ENCODE results near the gene CCBE1.

DNA sequence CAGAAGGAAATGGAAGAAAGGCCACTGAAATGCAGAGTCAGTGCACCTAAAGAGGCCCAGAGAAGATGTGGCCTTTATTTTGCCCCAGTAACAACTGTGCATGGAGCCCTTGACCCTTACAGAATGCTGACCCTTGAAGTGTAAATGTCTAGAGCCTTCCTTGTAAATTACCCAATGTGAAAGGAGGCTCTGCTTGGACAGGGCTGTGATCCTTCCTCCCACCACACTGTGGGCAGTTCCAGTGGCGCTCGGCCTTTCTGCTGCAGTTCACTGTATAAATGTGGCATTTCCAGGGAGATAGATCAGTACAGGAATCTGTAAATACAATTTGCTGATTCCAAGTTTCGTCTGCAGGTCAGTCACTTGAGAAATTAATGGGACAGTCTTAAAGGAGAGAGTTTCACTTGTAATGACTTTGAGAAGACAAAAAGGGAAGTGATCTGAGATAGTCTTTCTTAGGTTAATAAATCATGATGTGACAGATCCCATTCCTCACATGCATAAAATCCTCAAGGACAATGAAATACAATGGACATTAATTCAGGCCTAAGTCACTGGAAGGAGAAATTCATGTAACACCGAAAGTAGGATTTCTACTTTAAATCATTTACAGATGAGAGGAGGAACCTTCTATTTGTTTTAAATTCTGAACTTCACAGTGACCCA is 204.3 kb downstream of the CCBE1 start:
- TF ChIP-seq, protein P1, sequence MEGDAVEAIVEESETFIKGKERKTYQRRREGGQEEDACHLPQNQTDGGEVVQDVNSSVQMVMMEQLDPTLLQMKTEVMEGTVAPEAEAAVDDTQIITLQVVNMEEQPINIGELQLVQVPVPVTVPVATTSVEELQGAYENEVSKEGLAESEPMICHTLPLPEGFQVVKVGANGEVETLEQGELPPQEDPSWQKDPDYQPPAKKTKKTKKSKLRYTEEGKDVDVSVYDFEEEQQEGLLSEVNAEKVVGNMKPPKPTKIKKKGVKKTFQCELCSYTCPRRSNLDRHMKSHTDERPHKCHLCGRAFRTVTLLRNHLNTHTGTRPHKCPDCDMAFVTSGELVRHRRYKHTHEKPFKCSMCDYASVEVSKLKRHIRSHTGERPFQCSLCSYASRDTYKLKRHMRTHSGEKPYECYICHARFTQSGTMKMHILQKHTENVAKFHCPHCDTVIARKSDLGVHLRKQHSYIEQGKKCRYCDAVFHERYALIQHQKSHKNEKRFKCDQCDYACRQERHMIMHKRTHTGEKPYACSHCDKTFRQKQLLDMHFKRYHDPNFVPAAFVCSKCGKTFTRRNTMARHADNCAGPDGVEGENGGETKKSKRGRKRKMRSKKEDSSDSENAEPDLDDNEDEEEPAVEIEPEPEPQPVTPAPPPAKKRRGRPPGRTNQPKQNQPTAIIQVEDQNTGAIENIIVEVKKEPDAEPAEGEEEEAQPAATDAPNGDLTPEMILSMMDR (IDR thresholded peaks at IDR 0.05 in 8 of 11, conservative IDR thresholded peaks at IDR 0.05 in 3 of 11) = no peak
- TF ChIP-seq POLR2AphosphoS5 (IDR thresholded peaks at IDR 0.05) = no peak
